Measurements from ENCODE around the gene GRIN3A.
"Not testable (repeated sequence)": the region's sequence is repeated elsewhere in the genome, so short reads cannot be mapped to it uniquely, and the experiment has no call there.

Gene GRIN3A

DNA sequence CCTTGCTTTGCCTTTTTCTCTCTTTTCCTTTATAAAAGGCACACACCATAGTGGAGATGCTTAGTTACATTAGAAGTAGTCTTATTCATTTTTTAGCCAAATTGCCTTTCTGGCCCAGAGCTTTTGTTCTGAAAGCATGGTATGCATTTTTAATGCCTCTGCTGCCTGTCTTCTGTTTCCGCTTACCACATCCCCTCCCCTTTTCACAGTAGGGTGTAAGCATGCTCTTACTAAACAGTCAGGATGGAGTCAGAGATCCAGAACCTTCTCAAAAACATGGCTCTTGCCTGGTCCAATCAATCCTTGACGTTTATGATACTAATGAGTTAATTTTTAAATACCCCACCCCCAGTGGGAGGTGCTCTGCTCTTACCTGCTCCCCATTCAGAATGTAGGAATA, 166.1 kb downstream of the GRIN3A start:
- no peak for DNase-seq

DNA sequence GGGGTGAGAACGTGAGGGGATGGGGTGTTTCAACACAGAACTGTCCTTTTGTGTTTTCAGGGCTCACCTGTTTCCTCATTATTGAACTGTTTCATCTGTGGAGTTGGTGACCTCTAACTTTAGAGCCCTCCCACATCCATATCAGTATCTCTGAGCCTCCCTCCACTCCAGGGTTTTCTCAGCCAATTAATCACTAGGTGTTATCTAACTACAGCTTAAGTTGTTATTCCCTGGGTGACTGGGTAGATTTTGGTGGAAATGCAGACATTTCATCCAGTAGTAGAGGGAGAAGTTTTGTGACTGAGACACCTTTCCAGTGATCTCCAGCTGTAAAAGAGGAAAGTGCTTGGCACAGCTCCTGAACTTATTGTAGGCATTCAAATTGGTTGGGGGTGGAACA, 167.3 kb downstream of the GRIN3A start:
- peak; percentile 56 for DNase-seq

DNA sequence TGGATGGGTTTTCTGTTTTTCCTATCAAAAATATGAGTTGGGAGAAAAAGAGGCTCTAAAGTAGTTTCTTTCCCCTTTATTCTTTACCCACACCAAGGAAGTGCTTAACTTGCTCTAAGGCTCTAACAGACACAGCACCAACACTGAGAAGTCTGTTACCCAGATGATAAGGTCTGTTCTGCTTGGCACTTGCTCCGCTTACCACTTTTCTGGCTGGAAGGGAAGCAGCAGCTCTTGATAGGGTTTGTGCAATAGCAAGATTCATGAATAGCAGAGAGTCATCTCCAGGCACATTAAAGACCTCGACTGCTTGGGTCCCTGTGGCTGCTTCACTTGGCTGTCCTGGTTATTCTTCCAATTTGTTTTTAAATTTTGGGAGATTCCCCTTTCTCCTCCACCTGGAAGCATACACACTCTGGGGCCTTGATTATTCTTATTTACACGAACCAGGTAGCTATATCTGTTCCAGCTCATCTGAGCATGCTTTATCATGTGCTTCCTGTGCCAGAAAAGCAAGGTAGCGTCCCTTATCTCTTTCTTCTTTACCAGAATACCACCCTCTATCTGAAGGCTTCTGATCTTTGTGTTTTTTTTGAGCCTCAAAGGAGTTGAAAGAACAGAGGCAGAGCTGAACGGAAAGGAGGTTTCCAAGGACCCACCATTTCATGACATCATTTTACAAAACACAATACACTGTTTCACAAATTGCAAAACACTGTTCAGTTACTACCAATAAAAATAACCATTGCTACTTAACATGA, 168.5 kb downstream of the GRIN3A start:
- DNase-seq, result peak; percentile 96

DNA sequence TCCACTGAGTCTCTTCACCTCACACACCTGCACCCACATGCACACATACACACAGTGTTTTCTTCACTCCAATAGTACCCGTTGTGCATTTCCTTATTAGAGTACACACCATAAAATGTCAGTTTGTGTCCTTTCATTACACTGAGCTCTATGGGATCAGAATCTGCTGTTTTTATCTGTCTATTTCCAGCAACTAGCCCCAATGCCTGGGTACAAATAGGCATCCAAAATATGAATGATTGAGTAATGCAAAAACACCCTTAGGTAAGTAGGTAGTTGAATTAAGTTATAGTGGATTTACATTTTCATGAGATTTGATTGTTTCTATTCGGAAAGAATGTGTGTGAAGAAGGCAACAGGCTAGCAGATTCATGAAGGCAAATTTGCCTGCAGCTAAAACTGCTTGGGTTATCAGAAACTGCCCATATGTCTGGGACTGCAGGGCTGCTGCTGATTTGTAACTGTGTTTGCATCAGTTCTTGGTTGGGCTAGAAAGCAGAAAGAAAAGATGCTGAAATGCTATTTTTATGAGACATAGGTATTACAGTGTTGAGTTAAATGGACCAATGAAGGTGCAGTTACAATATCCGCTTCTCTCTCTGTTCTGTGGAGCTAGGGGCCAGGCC, 170.6 kb downstream of the GRIN3A start:
- peak; percentile 56 for DNase-seq

DNA sequence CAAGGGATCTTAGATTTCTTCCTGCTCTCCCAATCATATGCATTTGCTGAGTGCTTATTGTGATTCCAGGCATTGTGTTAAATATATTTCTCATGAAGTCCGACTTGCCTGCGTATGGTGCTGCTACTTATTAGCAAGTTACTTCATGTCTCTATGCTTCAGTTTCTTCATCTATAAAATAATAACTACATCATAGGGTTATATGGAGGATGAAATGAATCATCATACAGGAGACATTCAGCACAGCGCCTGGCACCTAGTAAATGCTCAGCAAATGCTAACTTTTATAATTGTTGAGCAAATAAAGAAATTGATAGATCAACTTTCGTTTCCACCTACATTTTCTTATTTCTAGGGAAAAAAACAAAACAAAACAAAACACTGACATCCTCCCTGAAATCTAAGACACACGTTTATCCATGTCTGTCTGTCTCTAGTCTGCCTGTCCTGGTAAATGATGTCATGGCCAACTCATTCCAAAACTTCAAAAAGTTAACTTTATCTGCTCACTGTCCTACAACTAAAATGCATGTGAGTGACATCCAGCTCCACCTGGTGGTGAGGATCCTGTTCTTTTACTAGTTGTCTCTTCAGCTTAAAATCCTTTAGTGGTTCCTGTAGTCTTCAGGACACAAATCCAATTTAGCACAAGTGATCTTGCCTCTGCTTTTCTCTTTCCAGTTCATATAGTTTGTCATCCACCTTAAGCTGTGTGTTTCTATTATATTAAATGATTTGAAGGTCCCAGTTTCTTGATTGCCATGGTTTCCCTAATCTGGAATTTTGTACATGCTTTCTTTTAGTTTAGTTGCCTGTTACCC, 171.3 kb downstream of the GRIN3A start:
- DNase-seq, result peak; percentile 77

DNA sequence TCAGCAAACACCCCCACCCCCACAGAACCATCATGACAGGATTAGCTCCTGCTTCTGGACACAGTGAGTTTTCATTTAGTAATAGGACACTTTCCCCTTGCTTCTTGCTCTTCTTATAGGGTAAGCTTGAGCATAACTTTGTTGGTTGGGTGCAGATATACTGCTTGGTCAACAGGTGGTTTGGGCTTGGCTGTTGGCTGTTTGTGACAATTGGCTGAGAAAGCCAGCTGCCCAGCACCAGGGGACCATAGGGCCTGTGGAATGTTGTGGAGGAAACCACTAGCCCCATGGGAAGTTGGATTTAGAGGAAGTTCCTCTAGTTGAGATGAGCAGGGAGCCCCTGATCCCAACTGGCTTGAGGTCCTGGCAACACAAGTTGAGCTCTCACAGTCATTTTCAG, 174.2 kb downstream of the GRIN3A start:
- no peak for DNase-seq

DNA sequence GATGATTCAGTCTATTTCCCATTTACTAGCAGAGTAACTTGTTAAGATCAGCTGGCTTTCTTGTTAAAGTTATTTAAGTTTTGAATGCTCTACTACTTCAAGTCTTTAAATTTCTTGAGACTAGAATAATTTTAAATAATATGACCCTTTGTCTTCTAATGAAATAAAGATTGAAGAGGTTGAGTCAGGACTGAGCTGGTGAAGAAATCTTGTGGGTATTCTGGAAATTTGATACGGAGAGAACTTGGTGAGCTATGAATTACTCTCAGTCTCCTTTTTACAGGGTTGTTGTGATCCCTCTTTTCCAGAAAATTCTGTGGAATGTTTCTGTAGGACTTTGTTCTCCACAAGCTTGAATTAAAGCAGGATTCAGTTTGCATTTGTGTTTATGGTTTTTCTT, 175.5 kb downstream of the GRIN3A start:
- no peak for DNase-seq

DNA sequence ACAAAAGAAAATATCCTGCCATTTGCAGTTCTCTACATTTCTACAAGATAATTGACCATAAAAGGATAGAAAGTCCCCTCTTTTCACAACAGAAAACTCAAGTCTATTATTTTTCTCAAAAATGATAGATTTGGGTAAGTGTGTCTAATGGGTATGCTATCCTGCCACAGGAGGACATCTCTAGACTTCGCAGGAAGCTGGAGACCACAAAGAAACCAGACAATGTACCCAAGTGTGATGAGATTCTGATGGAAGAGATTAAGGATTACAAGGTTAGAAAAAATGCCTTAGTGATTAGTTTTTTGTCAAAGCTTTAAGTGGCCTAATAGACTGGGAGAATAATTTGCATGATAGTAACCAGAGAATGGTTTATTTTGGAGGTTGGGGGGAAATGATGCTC, 176.7 kb downstream of the GRIN3A start:
- peak; percentile 42 for DNase-seq

DNA sequence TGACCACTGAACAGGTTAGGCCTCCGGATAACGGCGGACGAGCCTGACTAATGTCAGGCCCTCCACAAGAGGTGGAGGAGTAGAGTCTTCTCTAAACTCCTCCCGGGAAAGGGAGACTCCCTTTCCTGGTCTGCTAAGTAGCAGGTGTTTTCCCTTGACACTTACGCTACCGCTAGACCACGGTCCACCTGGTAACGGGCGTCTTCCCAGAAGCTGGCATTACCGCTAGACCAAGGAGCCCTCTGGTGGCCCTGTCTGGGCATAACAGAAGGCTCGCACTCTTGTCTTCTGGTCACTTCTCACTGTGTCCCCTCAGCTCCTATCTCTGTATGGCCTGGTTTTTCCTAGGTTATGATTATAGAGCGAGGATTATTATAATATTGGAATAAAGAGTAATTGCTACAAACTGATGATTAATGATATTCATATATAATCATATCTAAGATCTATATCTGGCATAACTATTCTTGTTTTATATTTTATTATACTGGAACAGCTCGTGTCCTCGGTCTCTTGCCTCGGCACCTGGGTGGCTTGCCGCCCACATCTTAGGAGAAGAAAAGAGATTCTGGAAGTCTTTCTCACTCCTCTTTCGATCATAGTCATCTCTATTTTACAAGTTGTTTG, 188.9 kb downstream of the GRIN3A start:
- DNase-seq, result not testable (repeated sequence)

DNA sequence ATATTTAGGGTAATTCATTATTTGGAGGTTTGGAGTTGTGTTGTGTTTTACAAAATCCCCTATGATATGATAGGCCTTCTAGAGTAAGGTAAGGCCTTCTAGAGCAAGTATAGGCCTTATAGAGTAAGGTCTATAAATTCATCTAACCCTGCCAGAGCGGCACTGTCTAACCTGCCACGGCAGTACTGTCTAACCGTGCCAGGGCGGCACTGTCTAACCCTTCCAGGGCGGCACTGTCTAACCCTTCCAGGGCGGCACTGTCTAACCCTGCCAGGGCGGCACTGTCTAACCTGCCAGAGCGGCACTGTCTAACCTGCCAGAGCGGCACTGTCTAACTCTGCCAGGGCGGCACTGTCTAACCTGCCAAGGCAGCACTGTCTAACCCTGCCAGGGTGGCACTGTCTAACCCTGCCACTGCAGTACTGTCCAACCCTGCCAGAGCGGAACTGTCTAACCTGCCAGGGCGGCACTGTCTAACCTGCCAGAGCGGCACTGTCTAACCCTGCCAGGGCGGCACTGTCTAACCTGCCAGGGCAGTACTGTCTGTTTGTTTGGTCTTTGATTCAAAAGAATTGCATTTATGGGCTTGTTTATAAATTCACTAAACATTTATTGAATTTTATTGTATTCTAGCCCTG, 195.2 kb downstream of the GRIN3A start:
- no peak for DNase-seq

DNA sequence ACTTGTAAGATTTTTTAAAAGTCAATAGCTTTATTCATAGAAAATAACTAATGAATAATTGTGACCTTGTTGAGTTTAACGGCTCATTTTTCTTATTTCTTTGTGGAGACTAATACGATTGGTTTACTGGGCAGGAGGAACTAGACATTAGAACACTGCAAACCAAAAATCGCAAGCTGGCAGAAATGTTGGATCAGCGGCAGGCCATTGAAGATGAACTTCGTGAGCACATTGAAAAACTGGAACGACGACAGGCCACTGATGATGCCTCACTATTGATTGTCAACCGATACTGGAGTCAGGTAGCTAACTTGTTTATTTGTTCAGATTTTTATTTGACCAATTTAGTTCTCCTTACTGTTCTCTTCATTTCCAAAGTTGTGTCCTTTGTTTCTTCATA, 198.4 kb downstream of the GRIN3A start:
- no peak for DNase-seq

DNA sequence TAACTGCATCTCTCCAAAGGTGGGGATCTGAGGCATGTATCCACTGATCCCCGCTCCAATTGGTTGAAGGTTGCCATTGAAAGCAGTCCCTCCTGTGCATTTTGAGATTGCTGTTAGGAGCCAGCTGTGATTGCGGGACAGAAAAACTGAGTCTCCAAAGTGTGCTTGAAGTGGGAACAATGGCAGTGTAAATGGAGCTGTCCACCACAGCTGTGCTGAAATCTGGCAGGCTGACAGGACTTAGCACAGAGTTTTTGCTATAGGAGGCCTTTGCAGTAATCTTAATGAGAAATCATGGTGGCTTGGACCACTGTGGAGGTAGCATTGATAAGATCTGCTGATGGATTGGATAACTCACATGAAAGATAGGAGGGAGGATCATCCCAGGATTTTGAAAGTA, 201.5 kb downstream of the GRIN3A start:
- peak; percentile 61 for DNase-seq

DNA sequence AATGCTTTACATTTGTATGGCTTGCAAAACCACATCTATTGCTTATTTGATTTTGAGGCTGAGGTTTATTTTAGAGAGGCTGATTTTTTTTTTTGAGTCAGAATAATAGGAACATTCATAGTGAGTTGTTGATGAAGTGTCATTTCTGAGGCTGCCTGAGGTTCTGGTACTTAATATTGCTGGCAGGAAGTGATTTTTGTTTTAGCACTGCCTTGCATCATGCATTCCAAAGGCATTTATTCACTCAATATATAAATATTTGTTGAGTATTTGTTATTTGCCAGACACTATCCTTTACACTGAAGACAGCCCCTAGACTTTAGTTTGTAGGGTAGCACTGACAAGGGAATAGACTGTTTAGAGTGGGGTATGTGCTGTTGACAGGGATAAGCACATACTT, 202.1 kb downstream of the GRIN3A start:
- DNase-seq, result no peak

DNA sequence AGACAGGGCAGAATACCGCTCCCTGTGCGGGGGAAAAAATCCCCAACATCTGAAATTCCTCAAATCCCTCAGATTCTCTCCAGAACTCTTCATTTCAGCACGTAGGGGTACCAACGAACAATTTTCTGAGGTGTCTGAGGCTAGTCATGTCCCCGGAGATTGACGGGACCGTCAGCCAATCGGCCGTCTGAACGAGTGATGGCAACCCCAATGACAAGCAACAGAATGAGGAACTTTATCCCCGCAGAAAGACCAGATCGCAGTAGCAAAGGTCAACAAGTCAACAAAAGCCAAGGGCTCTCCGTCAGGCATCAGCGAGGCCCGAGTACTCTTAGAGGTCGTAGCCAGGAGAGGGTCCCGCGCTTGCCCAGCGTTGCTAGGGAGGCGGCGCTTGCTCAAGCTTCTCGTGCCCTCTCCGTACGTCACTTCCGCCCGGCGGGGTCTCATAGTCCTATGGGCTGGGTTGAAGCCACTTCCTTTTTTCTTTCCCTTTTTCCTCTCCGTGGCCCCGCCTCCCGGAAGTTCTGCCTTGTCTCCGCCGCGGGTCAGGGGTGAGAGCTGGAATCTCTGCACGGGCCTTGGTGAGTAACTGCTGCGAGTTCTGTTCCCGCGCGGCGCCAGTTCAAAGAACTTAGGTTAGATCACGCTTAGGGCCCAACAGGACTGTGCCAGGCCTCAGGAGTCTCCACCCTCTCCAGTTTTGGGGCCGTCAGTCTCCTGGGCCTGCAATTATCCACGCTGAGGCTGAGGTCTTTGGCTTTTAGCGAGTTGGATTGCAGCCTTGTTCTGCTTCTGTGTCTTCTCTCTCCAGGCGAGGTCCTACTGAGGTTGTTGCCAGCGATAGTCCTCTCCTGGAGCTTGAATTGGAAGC, 204.9 kb downstream of the GRIN3A start, which contains the start of gene RNF20:
TSS of gene RNF20 (plus strand) at position 520 of the 871 bp plus-strand sequence. CDS start 1,571 bp downstream, outside the sequence.
- DNase-seq, result peak; percentile 100

DNA sequence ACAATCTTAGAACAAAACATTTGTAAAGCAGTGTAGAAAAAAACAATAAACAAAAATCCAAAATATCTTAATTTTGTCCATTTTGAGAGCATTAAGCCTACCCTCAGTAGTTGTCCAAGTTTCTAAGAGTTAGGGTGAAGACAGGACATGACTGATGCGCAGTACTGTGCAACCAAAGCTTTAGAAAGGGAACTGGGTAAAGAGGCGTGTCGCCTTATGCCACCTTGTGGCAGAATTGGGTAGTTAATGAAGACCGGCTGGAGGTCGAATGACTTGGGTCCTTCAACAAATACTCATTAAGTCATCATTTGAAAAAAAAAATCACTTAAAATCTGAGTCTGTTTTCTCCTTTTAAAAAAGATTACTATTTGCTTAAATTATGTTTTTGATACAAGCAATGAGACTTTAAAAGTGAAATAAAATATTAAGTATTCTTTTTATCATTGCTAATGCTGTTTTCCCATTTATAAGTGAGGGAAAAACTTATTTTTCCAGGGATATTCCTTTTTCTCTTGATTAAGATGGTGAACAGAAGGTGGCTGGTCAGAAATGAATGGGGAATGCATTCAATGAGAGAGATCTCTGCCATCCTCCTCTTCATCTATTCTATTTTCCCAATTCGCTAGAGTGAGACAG, 208.3 kb downstream of the GRIN3A start:
- peak; percentile 92 for DNase-seq

DNA sequence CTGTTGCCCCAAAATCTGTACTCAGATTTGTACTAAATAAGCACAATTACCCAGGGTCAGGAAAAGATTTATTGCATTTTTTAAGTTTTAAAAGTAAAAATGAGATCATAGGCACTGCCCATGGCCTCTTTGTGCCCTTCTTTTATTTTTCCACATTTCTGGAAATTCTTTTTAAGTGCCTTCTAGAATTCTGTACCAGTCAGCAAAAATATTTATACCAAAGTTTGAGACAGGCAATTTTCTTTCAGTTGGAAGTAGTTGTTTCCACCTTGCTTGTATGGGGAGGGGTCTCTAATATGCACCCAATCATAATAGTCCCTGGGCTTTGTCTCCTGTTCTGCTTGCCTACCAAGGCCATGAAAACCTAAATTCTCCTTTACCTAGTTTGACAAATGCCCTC, 210.4 kb downstream of the GRIN3A start:
- DNase-seq, result no peak

DNA sequence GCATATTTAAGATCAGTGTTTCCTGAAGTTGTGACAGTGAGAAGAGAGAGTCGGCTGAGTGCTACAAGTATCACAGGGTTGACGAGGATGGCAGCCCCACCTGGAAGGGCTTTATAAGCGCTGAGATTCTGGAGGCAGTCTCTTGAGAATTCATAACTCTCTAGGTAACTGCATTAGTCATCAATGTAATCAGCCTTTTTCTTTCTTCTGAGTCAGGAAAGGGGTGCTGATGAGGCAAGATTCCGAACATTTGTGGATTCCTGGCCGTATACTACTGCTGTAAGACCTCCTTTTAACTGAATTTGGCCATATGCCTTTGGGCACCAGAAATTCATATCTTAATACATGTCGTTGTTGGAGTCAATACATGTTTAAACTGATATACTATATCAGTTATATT, 211.4 kb downstream of the GRIN3A start:
- no peak for DNase-seq

DNA sequence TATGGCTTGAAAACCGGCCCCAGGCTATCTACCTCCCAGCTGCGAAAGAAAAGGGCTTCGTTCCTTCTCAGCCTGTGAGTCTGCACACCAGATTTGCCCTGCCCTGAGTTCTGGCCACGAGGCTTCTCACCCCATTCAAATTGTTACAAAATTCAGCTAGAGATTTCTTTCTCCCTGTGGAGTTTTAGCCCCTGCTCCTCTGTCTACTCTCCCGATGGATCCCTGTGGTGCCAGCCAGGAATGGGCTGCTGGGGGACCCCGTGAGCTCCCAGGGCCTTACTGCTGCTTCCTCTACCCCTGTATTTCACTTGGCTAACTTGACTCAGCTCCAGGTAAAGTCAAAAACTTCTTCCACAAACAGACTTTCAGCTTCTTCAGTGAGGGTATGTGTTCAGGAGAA, 214.1 kb downstream of the GRIN3A start:
- no peak for DNase-seq
